GM21367 (cell line): Measurements from ENCODE around the gene SOHLH2.

Experiments
- ATAC-seq: cut with Tn5 transposase; IDR thresholded peaks from one replicate; pipeline ENCODE4 v1.9.1; 2021; ENCODE audit not compliant: unreplicated experiment

Gene SOHLH2

GRCh38 chr13:36133950-36134626 lies 80.3 kb downstream of the SOHLH2 start:
- no peak for ATAC-seq

- ATAC-seq, result no peak
Observed at GRCh38 chr13:36132376-36132775, 82.0 kb downstream of the SOHLH2 start.

DNA sequence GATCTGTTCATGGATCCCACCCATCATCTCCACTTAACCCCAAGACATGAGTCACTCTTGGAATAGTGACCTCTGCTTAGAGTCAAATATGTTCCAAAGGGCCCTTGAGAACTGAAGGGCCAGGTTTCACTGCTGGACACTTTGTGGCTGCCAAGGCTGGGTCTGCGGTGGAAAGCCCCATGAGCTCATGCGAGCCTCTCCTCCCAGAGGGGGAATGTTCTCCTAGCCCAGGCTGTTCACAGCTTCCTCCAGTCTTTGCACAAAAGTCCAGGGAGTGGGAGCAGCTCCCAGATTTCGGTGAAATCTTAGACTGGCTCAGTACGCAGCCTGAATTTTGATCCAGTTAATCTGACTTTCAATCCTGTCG lies 82.4 kb downstream of the SOHLH2 start:
- ATAC-seq, result no peak

GRCh38 chr13:36131222-36131930 lies 83.0 kb downstream of the SOHLH2 start, which contains the start of gene DCLK1:
Gene DCLK1 (minus strand): TSS chr13:36131382.
- no peak for ATAC-seq

DNA sequence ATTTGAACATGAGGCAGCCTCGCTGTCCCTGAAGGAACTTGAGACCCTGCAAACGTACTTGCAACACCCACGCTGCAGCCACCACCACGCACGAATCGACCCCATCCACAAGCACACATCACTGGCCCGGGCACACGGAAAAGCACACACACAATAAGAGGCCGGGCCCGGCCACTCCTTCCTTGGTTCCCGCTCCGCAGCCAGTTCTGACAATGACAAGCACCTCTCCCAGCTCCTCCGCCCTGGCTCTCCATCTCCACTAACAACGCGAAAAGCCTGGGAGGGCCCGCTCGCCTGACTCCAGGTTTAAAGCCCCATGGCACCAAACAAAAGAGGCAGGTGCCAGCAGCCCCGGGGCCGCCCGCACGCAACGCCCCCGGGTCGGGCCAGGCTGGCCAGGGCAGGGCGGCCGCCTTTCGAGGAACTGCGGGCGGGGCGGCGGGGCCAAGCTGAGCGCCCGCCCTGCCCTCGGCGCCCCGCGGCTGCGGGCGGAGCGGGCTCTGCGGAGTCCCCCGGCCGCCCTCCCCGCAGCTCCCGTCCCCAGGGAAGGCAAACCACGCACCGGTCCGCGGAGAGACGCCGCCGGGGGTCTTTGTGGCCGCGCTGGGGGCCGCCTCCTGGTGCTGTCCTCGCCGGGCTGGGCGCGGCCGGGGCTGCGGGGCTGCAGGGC lies 83.7 kb downstream of the SOHLH2 start:
- no peak for ATAC-seq

GRCh38 chr13:36130193-36130551 lies 84.2 kb downstream of the SOHLH2 start:
- ATAC-seq, result no peak

GRCh38 chr13:36129539-36129938 lies 84.8 kb downstream of the SOHLH2 start:
- no peak for ATAC-seq

DNA sequence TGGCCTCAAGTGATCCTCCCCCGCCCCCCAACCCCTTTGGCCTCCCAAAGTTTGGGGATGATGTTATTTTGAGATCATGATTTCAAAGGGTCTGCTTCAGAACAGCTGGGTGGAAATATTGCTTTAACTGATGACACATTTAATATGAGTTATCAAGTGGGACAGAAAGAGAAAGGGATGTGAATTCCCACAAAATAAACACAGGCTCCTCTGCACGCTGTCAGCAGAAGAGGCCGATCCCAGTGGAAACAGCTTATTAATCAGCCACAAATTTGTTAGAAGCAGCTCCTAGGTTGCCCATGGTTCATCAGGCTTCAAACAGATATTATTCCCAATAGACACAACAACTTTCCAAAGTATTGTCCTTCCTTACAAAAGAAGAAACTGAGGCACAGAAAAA lies 87.9 kb downstream of the SOHLH2 start:
- ATAC-seq, result no peak

- ATAC-seq, result no peak
Observed at GRCh38 chr13:36125841-36126240, 88.5 kb downstream of the SOHLH2 start.

- no peak for ATAC-seq
Observed at GRCh38 chr13:36124236-36124822, 90.0 kb downstream of the SOHLH2 start.
